Middle frontal gyrus (tissue), 1 donor: ENCODE measurements around the gene KLRC2.
"Not testable (repeated sequence)": the region's sequence is repeated elsewhere in the genome, so short reads cannot be mapped to it uniquely, and the experiment has no call there.

ENCODE experiments used
- DNase-seq: peaks from one replicate; pipeline ENCODE4 v3.0.0-alpha.2; 2015; ENCODE audit warnings: low spot score; ENCODE audit errors: extremely low spot score

Gene KLRC2

GRCh38 chr12:10435816-10436215 lies at the start of gene KLRC2:
Gene KLRC2 (minus strand): TSS chr12:10436010. CDS start chr12:10435986, 24 bp downstream.
- not testable (repeated sequence) for DNase-seq

GRCh38 chr12:10481901-10482300 lies 46.1 kb upstream of the KLRC2 start:
- DNase-seq, result not testable (repeated sequence)

GRCh38 chr12:10472808-10473207 lies 37.0 kb upstream of the KLRC2 start:
- not testable (repeated sequence) for DNase-seq

- DNase-seq, result no peak
Measured at GRCh38 chr12:10469701-10470100, 33.9 kb upstream of the KLRC2 start.

GRCh38 chr12:10466311-10466710 lies 30.5 kb upstream of the KLRC2 start:
- no peak for DNase-seq

- DNase-seq, result no peak
Measured at GRCh38 chr12:10457760-10458159, 21.9 kb upstream of the KLRC2 start.

- DNase-seq, result no peak
Measured at GRCh38 chr12:10456856-10457255, 21.0 kb upstream of the KLRC2 start.

- DNase-seq, result no peak
Measured at GRCh38 chr12:10455766-10456165, 20.0 kb upstream of the KLRC2 start.

- DNase-seq, result no peak
Measured at GRCh38 chr12:10454531-10454930, 18.7 kb upstream of the KLRC2 start.

- DNase-seq, result no peak
Measured at GRCh38 chr12:10453156-10453555, 17.3 kb upstream of the KLRC2 start, which contains the start of gene KLRC1. Gene KLRC1 (minus strand): TSS chr12:10453377. CDS start chr12:10451156, 2,221 bp downstream.

GRCh38 chr12:10448236-10448635 lies 12.4 kb upstream of the KLRC2 start:
- no peak for DNase-seq

GRCh38 chr12:10446052-10446451 lies 10.2 kb upstream of the KLRC2 start:
- DNase-seq, result not testable (repeated sequence)

- not testable (repeated sequence) for DNase-seq
Measured at GRCh38 chr12:10441144-10441543, 5.3 kb upstream of the KLRC2 start.

- not testable (repeated sequence) for DNase-seq
Measured at GRCh38 chr12:10439608-10440274, 3.9 kb upstream of the KLRC2 start.

GRCh38 chr12:10437601-10438000 lies 1.8 kb upstream of the KLRC2 start:
- DNase-seq, result not testable (repeated sequence)

- not testable (repeated sequence) for DNase-seq
Measured at GRCh38 chr12:10430623-10431022, 5.2 kb downstream of the KLRC2 start.

GRCh38 chr12:10425938-10426337 lies 9.9 kb downstream of the KLRC2 start:
- DNase-seq, result not testable (repeated sequence)

- not testable (repeated sequence) for DNase-seq
Measured at GRCh38 chr12:10424260-10424899, 11.4 kb downstream of the KLRC2 start.

GRCh38 chr12:10422159-10422558 lies 13.7 kb downstream of the KLRC2 start:
- DNase-seq, result not testable (repeated sequence)

GRCh38 chr12:10420334-10420733 lies 15.5 kb downstream of the KLRC2 start, which contains the start of gene KLRC3:
Gene KLRC3 (minus strand): TSS chr12:10420595. CDS start chr12:10420550, 45 bp downstream.
- DNase-seq, result not testable (repeated sequence)

- DNase-seq, result no peak
Measured at GRCh38 chr12:10409392-10409791, 26.4 kb downstream of the KLRC2 start, which contains the start of gene KLRC4. Gene KLRC4 (minus strand): TSS chr12:10409757. CDS start chr12:10409575, 182 bp downstream.

GRCh38 chr12:10408842-10409241 lies 27.0 kb downstream of the KLRC2 start:
- no peak for DNase-seq
